Loucy (cell line): ENCODE results near the gene FGGY.

Experiments
- H2AFZ ChIP-seq: fragments of 200-600 bp; sonication (generic); 2 replicates; pipeline ENCODE4 v1.6.0; 2016; ENCODE audit warnings: antibody characterized with exemption, mild to moderate bottlenecking, low read length, moderate library complexity
- H3F3A ChIP-seq: fragments of 200-600 bp; 2 replicates; pipeline ENCODE4 v1.6.0; 2016; ENCODE audit warnings: antibody characterized with exemption, low read depth, mild to moderate bottlenecking
- H3K27me3 ChIP-seq: fragments of 200-600 bp; sonication (generic); 2 replicates; pipeline ENCODE4 v1.6.1; 2014; ENCODE audit warnings: low read length, mild to moderate bottlenecking; ENCODE audit not compliant: insufficient read depth, poor library complexity, severe bottlenecking
- H3K36me3 ChIP-seq: fragments of 200-600 bp; sonication (generic); 2 replicates; pipeline ENCODE4 v1.6.1; 2016; ENCODE audit warnings: low read length; ENCODE audit not compliant: insufficient read depth
- H3K4me1 ChIP-seq: fragments of 200-600 bp; sonication (generic); 2 replicates; pipeline ENCODE4 v1.5.1; 2014; ENCODE audit warnings: low read length, mild to moderate bottlenecking; ENCODE audit not compliant: insufficient read depth, poor library complexity, severe bottlenecking
- H3K4me2 ChIP-seq: fragments of 200-600 bp; sonication (generic); 2 replicates; pipeline ENCODE4 v1.6.0; 2014; ENCODE audit warnings: antibody characterized with exemption, low read length, low read depth, mild to moderate bottlenecking; ENCODE audit not compliant: poor library complexity, severe bottlenecking
- H3K4me3 ChIP-seq: fragments of 200-600 bp; sonication (generic); 2 replicates; pipeline ENCODE4 v1.5.1; 2014; ENCODE audit warnings: low read length, mild to moderate bottlenecking, mixed read lengths; ENCODE audit not compliant: poor library complexity, severe bottlenecking
- H3K79me2 ChIP-seq: fragments of 200-600 bp; sonication (generic); 2 replicates; pipeline ENCODE4 v1.6.1; 2014; ENCODE audit warnings: low read length; ENCODE audit not compliant: insufficient read depth
- H3K9ac ChIP-seq: fragments of 200-600 bp; sonication (generic); 2 replicates; pipeline ENCODE4 v1.6.0; 2014; ENCODE audit warnings: mild to moderate bottlenecking, low read depth, low read length, moderate library complexity; ENCODE audit not compliant: poor library complexity, severe bottlenecking
- H3K9me2 ChIP-seq: fragments of 200-600 bp; sonication (generic); replicated peaks from 2 replicates; pipeline ENCODE4 v1.6.1; 2016; ENCODE audit warnings: low read depth, low read length, mixed read lengths
- H3K9me3 ChIP-seq: fragments of 200-600 bp; sonication (generic); 2 replicates; pipeline ENCODE4 v1.6.1; 2014; ENCODE audit warnings: mild to moderate bottlenecking, antibody characterized with exemption, low read length, low read depth; ENCODE audit not compliant: insufficient read depth
- H4K20me1 ChIP-seq: fragments of 200-600 bp; sonication (generic); 2 replicates; pipeline ENCODE4 v1.6.0; 2014; ENCODE audit warnings: antibody characterized with exemption, low read length, mild to moderate bottlenecking; ENCODE audit not compliant: insufficient read depth, poor library complexity, severe bottlenecking
- EZH2phosphoT487 ChIP-seq: fragments of 200-600 bp; IDR thresholded peaks from 2 replicates; pipeline ENCODE4 v1.6.1; 2018; ENCODE audit warnings: antibody characterized with exemption, mild to moderate bottlenecking, moderate library complexity, borderline replicate concordance
- TF ChIP-seq, protein P1 (sequence below): fragments of 200-600 bp; sonication (generic); conservative IDR thresholded peaks from 2 replicates; pipeline ENCODE4 v1.5.1; 2014; ENCODE audit warnings: mild to moderate bottlenecking, antibody characterized with exemption, low read length

FGGY gene

DNA sequence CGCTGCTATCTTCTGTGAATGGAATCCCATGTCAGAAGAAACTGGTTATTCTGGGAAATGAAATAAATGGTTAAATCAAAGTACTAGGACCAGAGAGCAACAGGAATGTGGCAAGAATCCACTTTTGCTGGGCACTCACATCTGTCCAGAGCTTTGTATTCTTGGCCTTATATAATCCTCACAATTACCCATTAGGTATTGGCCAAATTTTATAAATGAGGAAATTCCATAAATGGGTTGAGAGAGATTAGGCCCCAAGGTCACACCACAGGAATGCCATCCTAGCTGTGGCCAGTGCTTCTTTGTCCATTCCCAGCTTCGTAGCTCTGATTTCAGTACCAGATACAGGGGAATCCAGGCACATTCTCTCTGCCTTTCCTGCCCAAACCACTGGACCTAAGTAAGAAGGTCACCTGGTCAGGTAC, 441.7 kb downstream of the FGGY start:
- no peak for TF ChIP-seq EZH2phosphoT487
- TF ChIP-seq, protein P1, sequence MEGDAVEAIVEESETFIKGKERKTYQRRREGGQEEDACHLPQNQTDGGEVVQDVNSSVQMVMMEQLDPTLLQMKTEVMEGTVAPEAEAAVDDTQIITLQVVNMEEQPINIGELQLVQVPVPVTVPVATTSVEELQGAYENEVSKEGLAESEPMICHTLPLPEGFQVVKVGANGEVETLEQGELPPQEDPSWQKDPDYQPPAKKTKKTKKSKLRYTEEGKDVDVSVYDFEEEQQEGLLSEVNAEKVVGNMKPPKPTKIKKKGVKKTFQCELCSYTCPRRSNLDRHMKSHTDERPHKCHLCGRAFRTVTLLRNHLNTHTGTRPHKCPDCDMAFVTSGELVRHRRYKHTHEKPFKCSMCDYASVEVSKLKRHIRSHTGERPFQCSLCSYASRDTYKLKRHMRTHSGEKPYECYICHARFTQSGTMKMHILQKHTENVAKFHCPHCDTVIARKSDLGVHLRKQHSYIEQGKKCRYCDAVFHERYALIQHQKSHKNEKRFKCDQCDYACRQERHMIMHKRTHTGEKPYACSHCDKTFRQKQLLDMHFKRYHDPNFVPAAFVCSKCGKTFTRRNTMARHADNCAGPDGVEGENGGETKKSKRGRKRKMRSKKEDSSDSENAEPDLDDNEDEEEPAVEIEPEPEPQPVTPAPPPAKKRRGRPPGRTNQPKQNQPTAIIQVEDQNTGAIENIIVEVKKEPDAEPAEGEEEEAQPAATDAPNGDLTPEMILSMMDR = no peak
- peaks cover 2% of the 10 kb centered on the region for H3K4me1 ChIP-seq
- H3K9me2 ChIP-seq = no peaks in the 10 kb centered on the region
- H3K36me3 ChIP-seq = no peaks in the 10 kb centered on the region
- H3K4me3 ChIP-seq = no peak overlapping the region
- no peaks in the 10 kb centered on the region for H3F3A ChIP-seq
- no peak overlapping the region for H2AFZ ChIP-seq
- H3K9me3 ChIP-seq = no peaks in the 10 kb centered on the region; the same call in 1 of the 2 replicates
- no peaks in the 10 kb centered on the region for H3K27me3 ChIP-seq
- no peak overlapping the region for H3K9ac ChIP-seq
- H3K4me2 ChIP-seq = no peak overlapping the region
- H3K79me2 ChIP-seq = no peaks in the 10 kb centered on the region
- no peaks in the 10 kb centered on the region for H4K20me1 ChIP-seq

DNA sequence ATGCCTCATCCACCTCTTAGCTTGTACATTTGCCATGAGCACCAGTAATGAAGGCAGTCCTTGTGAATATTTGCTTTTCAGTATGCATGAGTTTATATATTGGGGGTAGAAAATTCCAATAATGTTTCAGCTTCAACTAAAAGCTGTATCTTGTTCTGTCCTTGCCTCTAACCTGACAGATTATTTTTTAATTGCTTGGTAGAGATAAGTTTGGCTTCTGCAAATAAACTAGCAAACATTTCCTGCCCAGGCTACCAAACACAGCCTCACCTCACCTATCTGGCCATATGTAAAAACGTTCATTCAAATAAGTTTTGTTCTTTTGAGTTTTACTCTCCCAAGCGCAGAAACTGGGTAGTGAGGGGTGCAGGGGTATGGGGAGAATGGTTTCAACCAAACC, 442.2 kb downstream of the FGGY start:
- H3K79me2 ChIP-seq = no peaks in the 10 kb centered on the region

DNA sequence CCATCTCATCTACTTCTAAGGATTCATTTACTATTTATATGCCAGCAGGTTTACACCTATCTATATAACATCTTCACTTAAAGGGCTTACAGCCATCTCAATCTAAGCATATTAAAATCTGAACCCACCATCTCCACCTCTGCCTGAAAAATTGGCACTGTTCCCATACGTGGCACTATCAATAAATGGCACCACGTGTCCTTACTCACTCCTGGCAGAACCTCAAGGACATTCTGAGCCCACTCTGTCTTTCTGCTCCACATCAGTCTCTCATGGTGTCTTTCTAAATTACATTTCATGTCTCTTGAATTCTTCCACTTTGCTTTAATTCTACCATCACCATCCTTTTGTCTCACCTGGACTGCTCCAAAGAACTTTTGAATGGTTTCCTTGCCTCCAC, 445.6 kb downstream of the FGGY start:
- Histone ChIP-seq H3K4me3 (no peak overlapping the region), H3K4me2 (no peak overlapping the region), H3K4me1 (peaks cover 3% of the 10 kb centered on the region), H3K9ac (no peak overlapping the region), H3F3A (no peaks in the 10 kb centered on the region), H3K9me2 (no peaks in the 10 kb centered on the region), H3K79me2 (no peaks in the 10 kb centered on the region), H2AFZ (no peak overlapping the region), H3K9me3 (no peaks in the 10 kb centered on the region), H3K36me3 (no peaks in the 10 kb centered on the region), H4K20me1 (no peaks in the 10 kb centered on the region), H3K27me3 (no peaks in the 10 kb centered on the region)
- TF ChIP-seq, protein P1 = no peak
- TF ChIP-seq EZH2phosphoT487 = no peak

More for the DNA sequence above, 442.2 kb downstream of the FGGY start:
- Histone ChIP-seq H4K20me1 (no peaks in the 10 kb centered on the region), H3K4me1 (peaks cover 3% of the 10 kb centered on the region), H3K4me2 (no peak overlapping the region), H3K9me2 (no peaks in the 10 kb centered on the region), H3K27me3 (no peaks in the 10 kb centered on the region), H3K9me3 (no peaks in the 10 kb centered on the region; the same call in 1 of the 2 replicates), H2AFZ (no peak overlapping the region), H3K4me3 (no peak overlapping the region), H3K36me3 (no peaks in the 10 kb centered on the region), H3F3A (no peaks in the 10 kb centered on the region), H3K9ac (no peak overlapping the region)
- TF ChIP-seq, protein P1 = no peak
- no peak for TF ChIP-seq EZH2phosphoT487
